OCI-LY7 (cell line): ENCODE results near the gene SORCS1. TPM values are rescaled to one million over a fixed set of nuclear protein-coding genes. Genes with fewer than 3 reads are reported as not detected.

Experiments
- BruUV-seq: library from RNA; stranded (reverse); fragments of 400-500 nt; replicated peaks from 2 replicates; lab custom pipeline; 2021; lab: Mats Ljungman, UMichigan
- CTCF ChIA-PET: fragments of 300-600 bp; sonication (Branson Sonifier 250); formaldehyde crosslinking; loops from one replicate; lab custom pipeline; 2022; ENCODE audit warnings: antibody characterized with exemption; ENCODE audit not compliant: unreplicated experiment; lab: Charles Lee
- POLR2A ChIA-PET: fragments of 300-600 bp; sonication (Branson Sonifier 250); formaldehyde crosslinking; loops from one replicate; lab custom pipeline; 2022; ENCODE audit warnings: antibody characterized with exemption; lab: Charles Lee
- DNase-seq: peaks from one replicate; pipeline ENCODE4 v3.0.0-alpha.2; 2015; ENCODE audit warnings: low spot score
- H2AFZ ChIP-seq: fragments of 200-600 bp; sonication (generic), shearing (Covaris generic); 2 replicates; pipeline ENCODE4 v1.6.1; 2014; ENCODE audit warnings: mild to moderate bottlenecking, antibody characterized with exemption, low read length, moderate library complexity
- H3K27ac ChIP-seq: fragments of 200-600 bp; sonication (generic); 2 replicates; pipeline ENCODE4 v1.5.1; 2014; ENCODE audit warnings: mixed run types, low read depth, mild to moderate bottlenecking, moderate library complexity, low read length, inconsistent platforms; ENCODE audit not compliant: poor library complexity, severe bottlenecking
- H3K36me3 ChIP-seq: fragments of 200-600 bp; sonication (generic); 2 replicates; pipeline ENCODE4 v1.6.1; 2014; ENCODE audit warnings: mild to moderate bottlenecking, antibody characterized with exemption, low read length, moderate library complexity, mixed read lengths; ENCODE audit not compliant: insufficient read depth
- H3K4me1 ChIP-seq: fragments of 200-600 bp; sonication (generic); 2 replicates; pipeline ENCODE4 v1.5.1; 2014; ENCODE audit warnings: mild to moderate bottlenecking, low read length; ENCODE audit not compliant: insufficient read depth, poor library complexity, severe bottlenecking
- H3K4me2 ChIP-seq: fragments of 200-600 bp; sonication (generic); 2 replicates; pipeline ENCODE4 v1.6.1; 2014; ENCODE audit warnings: mild to moderate bottlenecking, low read length
- H3K4me3 ChIP-seq: fragments of 200-600 bp; sonication (generic); 2 replicates; pipeline ENCODE4 v1.5.1; 2014; ENCODE audit warnings: mild to moderate bottlenecking, low read depth, low read length; ENCODE audit not compliant: poor library complexity, severe bottlenecking
- H3K79me2 ChIP-seq: fragments of 200-600 bp; sonication (generic); 2 replicates; pipeline ENCODE4 v1.6.1; 2016; ENCODE audit warnings: low read depth, mild to moderate bottlenecking, low read length, moderate library complexity, mixed read lengths; ENCODE audit not compliant: insufficient read depth
- H3K9me2 ChIP-seq: fragments of 200-600 bp; sonication (generic); 2 replicates; pipeline ENCODE4 v1.6.1; 2016; ENCODE audit warnings: mild to moderate bottlenecking, low read length, mixed read lengths; ENCODE audit not compliant: insufficient read depth
- H3K9me3 ChIP-seq: fragments of 200-600 bp; sonication (generic); 2 replicates; pipeline ENCODE4 v1.6.1; 2014; ENCODE audit warnings: mild to moderate bottlenecking, mixed run types, low read length, mixed read lengths
- H4K20me1 ChIP-seq: fragments of 200-600 bp; sonication (generic); 2 replicates; pipeline ENCODE4 v1.6.1; 2014; ENCODE audit warnings: mild to moderate bottlenecking, antibody characterized with exemption, low read length, moderate library complexity, mixed read lengths; ENCODE audit not compliant: insufficient read depth
- CTCF ChIP-seq: fragments of 200-600 bp; sonication (generic); conservative IDR thresholded peaks from 2 replicates; pipeline ENCODE4 v1.5.1; 2014; ENCODE audit warnings: mild to moderate bottlenecking, antibody characterized with exemption, low read length, moderate library complexity, mixed read lengths
- EZH2phosphoT487 ChIP-seq: fragments of 200-600 bp; sonication (generic); IDR thresholded peaks from 2 replicates; pipeline ENCODE4 v1.6.1; 2018; ENCODE audit warnings: low read depth, borderline replicate concordance, mild to moderate bottlenecking, mixed run types, antibody characterized with exemption, low read length, moderate library complexity, mixed read lengths
- intact Hi-C: fragments of 100-400 bp; cut with micrococcal nuclease; formaldehyde crosslinking; loops from one replicate; pipeline ENCODE4 v1.10.0; 2022; ENCODE audit not compliant: unreplicated experiment
- total RNA-seq, 2 experiments: library from RNA; depleted of rRNA in 1 of 2; stranded (reverse); fragments of >200 nt in 1 of 2; shearing (Covaris generic) in 1 of 2; gene quantifications; 2 replicates each; pipeline ENCODE4 v1.2.3, GENCODE V29; 2014 to 2022

Gene SORCS1
- total RNA-seq, 2 experiments from 2014 or later, result not detected

- no peak overlapping the region for H3K4me3 ChIP-seq
- POLR2A ChIA-PET, result no interaction called here
- no peaks in the 10 kb centered on the region for H4K20me1 ChIP-seq
- no peak overlapping the region for H3K27ac ChIP-seq
- no TSS peak for BruUV-seq
- no peak for DNase-seq
- intact Hi-C loops, result no loop called here
- no peak for TF ChIP-seq EZH2phosphoT487
- TF ChIP-seq CTCF, result no peak
- no peaks in the 10 kb centered on the region for H3K36me3 ChIP-seq
- no peaks in the 10 kb centered on the region for H3K9me2 ChIP-seq
- no peak overlapping the region for H2AFZ ChIP-seq
- CTCF ChIA-PET, result no interaction called here
- H3K79me2 ChIP-seq, result no peaks in the 10 kb centered on the region
- no peak overlapping the region for H3K4me2 ChIP-seq
- H3K4me1 ChIP-seq, result no peaks in the 10 kb centered on the region
- no peaks in the 10 kb centered on the region for H3K9me3 ChIP-seq
These were observed 375.5 kb downstream of the SORCS1 start for GRCh38 chr10:106788982-106789381.

- Histone ChIP-seq H4K20me1 (no peaks in the 10 kb centered on the region), H3K4me2 (no peak overlapping the region), H3K4me3 (no peak overlapping the region), H3K27ac (no peak overlapping the region), H3K4me1 (no peaks in the 10 kb centered on the region), H3K79me2 (no peaks in the 10 kb centered on the region), H3K36me3 (no peaks in the 10 kb centered on the region), H3K9me3 (no peaks in the 10 kb centered on the region), H3K9me2 (no peaks in the 10 kb centered on the region), H2AFZ (no peak overlapping the region)
- no peak for TF ChIP-seq EZH2phosphoT487
- TF ChIP-seq CTCF, result no peak
- DNase-seq, result no peak
- ChIA-PET CTCF (no interaction called here), POLR2A (interaction anchor here (0.7 kb wide), 1 partner anchor 56 kb away, joined by 4 read pairs; no protein-coding TSS in a partner anchor)
- BruUV-seq, result no TSS peak
- intact Hi-C loops, result no loop called here
These were observed 379.0 kb downstream of the SORCS1 start for GRCh38 chr10:106785528-106785927.

- Histone ChIP-seq H3K27ac (no peak overlapping the region), H3K36me3 (no peaks in the 10 kb centered on the region), H3K9me3 (no peaks in the 10 kb centered on the region), H3K9me2 (no peaks in the 10 kb centered on the region), H2AFZ (no peak overlapping the region), H4K20me1 (no peaks in the 10 kb centered on the region), H3K79me2 (no peaks in the 10 kb centered on the region), H3K4me1 (no peaks in the 10 kb centered on the region), H3K4me2 (no peak overlapping the region), H3K4me3 (no peak overlapping the region)
- ChIA-PET POLR2A (no interaction called here), CTCF (no interaction called here)
- intact Hi-C loops, result no loop called here
- no peak for TF ChIP-seq EZH2phosphoT487
- TF ChIP-seq CTCF, result no peak
- no TSS peak for BruUV-seq
- DNase-seq, result no peak
These were observed 383.9 kb downstream of the SORCS1 start for GRCh38 chr10:106780632-106781031.
